ENCODE measurements around the gene GRAMD1A.

- no peak for TF ChIP-seq CTCF (IDR thresholded peaks at IDR 0.05; ENCODE audit: insufficient read depth, low read depth, low read length)
- no peak for TF ChIP-seq EZH2 (IDR thresholded peaks at IDR 0.05; ENCODE audit: insufficient read depth, low read length)
Observed at GRCh38 chr19:35068941-35069634, 69.0 kb downstream of the GRAMD1A start.

Measured in astrocyte (in vitro differentiated cells and primary cell).